ENCODE measurements around the gene CRELD1. TPM values are rescaled to one million over a fixed set of nuclear protein-coding genes. Genes with fewer than 3 reads are reported as not detected.

The CRELD1 gene
- total and polyA plus RNA-seq, 2 of the 13 experiments (the other 11 are each of a cell fraction or from before 2014, with no cell fraction given), result 27.1 to 61.9 TPM

- Histone ChIP-seq H3K27ac (ENCODE audit: extremely low read length, insufficient read depth, low read length) (no peak overlapping the region), H4K20me1 (ENCODE audit: insufficient read depth, low read length) (no peaks in the 10 kb centered on the region), H3K36me3 (replicated peaks in 1 of 2; ENCODE audit: control insufficient read depth in 1 of 2, insufficient read depth in 2 of 2, low read length in 2 of 2) (peaks cover 0 to 3% of the 10 kb centered on the region in 2 experiments; a peak in 2 of 5 replicates), H3K4me3 (replicated peaks in 1 of 3; ENCODE audit: insufficient read depth in 1 of 3, low read depth in 2 of 3, low read length in 3 of 3) (no peak overlapping the region), H3K79me2 (ENCODE audit: insufficient read depth, low read length) (no peaks in the 10 kb centered on the region), H3K4me1 (ENCODE audit: insufficient read depth, low read length) (peaks cover 38% of the 10 kb centered on the region), H3K27me3 (ENCODE audit: control insufficient read depth in 1 of 2, insufficient read depth in 2 of 2, low read length in 2 of 2) (no peaks in the 10 kb centered on the region), H3K9ac (ENCODE audit: insufficient read depth, low read depth, low read length) (no peak overlapping the region), H3K4me2 (ENCODE audit: low read depth, low read length) (no peak overlapping the region), H3K9me3 (ENCODE audit: low read length) (no peaks in the 10 kb centered on the region), H2AFZ (ENCODE audit: low read length) (no peak overlapping the region)
- ChIA-PET CTCF (ENCODE audit: low intra/inter-chr PET ratio, low total read pairs) (no interaction called here), POLR2A (no interaction called here)
- 72% methylated on average over 5 of the region's 5 CpGs for WGBS (ENCODE audit: low lambda C conversion rate)
- TF ChIP-seq NRL (CRISPR knock-in tag; IDR thresholded peaks at IDR 0.05; ENCODE audit: borderline replicate concordance) (no peak), CTCF (CRISPR knock-in tag; IDR thresholded peaks at IDR 0.05) (0 out of 2 replicates have a peak, but pooled peaks have one; percentile 6)
- FAIRE-seq, result no peak
- DNase-seq (ENCODE audit: low spot score), result no peak
- BruUV-seq (replicated peaks), result TSS peak; percentile 33
- no peak for ATAC-seq
- in situ Hi-C loops (cut with HindIII; ENCODE audit: extremely low pct_ligation_motif_present, low pct_unique_long_range_greater_than_20kb), result no loop called here
- intact Hi-C loops (cut with micrococcal nuclease; ENCODE audit: unreplicated experiment), result no loop called here
Observed at GRCh38 chr3:9957214-9957613, 23.6 kb downstream of the CRELD1 start.

- intact Hi-C loops (cut with micrococcal nuclease; ENCODE audit: unreplicated experiment), result no loop called here
- no peak overlapping the region for H3K9ac ChIP-seq (ENCODE audit: insufficient read depth, low read depth, low read length)
- WGBS (ENCODE audit: low lambda C conversion rate), result 96% methylated on average over 6 of the region's 6 CpGs
- no peaks in the 10 kb centered on the region for H3K9me3 ChIP-seq (ENCODE audit: low read length)
- no peak for ATAC-seq
- CTCF ChIA-PET (ENCODE audit: low intra/inter-chr PET ratio, low total read pairs), result no interaction called here
- H3K4me3 ChIP-seq (replicated peaks in 1 of 3; ENCODE audit: insufficient read depth in 1 of 3, low read depth in 2 of 3, low read length in 3 of 3), result no peak overlapping the region
- no peaks in the 10 kb centered on the region for H3K79me2 ChIP-seq (ENCODE audit: insufficient read depth, low read length)
- FAIRE-seq, result no peak
- no peak overlapping the region for H3K4me2 ChIP-seq (ENCODE audit: low read depth, low read length)
- BruUV-seq (replicated peaks), result no TSS peak
- no peak for DNase-seq (ENCODE audit: low spot score)
- no peak overlapping the region for H2AFZ ChIP-seq (ENCODE audit: low read length)
- POLR2A ChIA-PET, result interaction anchor here (2.0 kb wide), 1 partner anchor 19 kb away, joined by 7 read pairs; no protein-coding TSS in a partner anchor
- peaks cover 8 to 36% of the 10 kb centered on the region in 2 experiments for H3K36me3 ChIP-seq (replicated peaks in 1 of 2; ENCODE audit: control insufficient read depth in 1 of 2, insufficient read depth in 2 of 2, low read length in 2 of 2)
- H3K27ac ChIP-seq (ENCODE audit: extremely low read length, insufficient read depth, low read length), result no peak overlapping the region
- in situ Hi-C loops (cut with HindIII; ENCODE audit: extremely low pct_ligation_motif_present, low pct_unique_long_range_greater_than_20kb), result no loop called here
- no peaks in the 10 kb centered on the region for H3K4me1 ChIP-seq (ENCODE audit: insufficient read depth, low read length)
- no peaks in the 10 kb centered on the region for H4K20me1 ChIP-seq (ENCODE audit: insufficient read depth, low read length)
- no peaks in the 10 kb centered on the region for H3K27me3 ChIP-seq (ENCODE audit: control insufficient read depth in 1 of 2, insufficient read depth in 2 of 2, low read length in 2 of 2)
- TF ChIP-seq ZNF275 (CRISPR knock-in tag; IDR thresholded peaks at IDR 0.05; ENCODE audit: borderline replicate concordance), result no peak
- no peak for TF ChIP-seq FOXA3 (CRISPR knock-in tag; IDR thresholded peaks at IDR 0.05)
- no peak for TF ChIP-seq GMEB1 (CRISPR knock-in tag; IDR thresholded peaks at IDR 0.05; ENCODE audit: borderline replicate concordance)
- TF ChIP-seq NR2F6 (IDR thresholded peaks at IDR 0.05), result no peak
- TF ChIP-seq NR2F6 (CRISPR knock-in tag; IDR thresholded peaks at IDR 0.05), result no peak
- TF ChIP-seq TRIM24 (CRISPR knock-in tag; IDR thresholded peaks at IDR 0.05), result no peak
- TF ChIP-seq ZIK1 (CRISPR knock-in tag; IDR thresholded peaks at IDR 0.05; ENCODE audit: borderline replicate concordance, low read depth), result no peak
- no peak for TF ChIP-seq ZNF496 (CRISPR knock-in tag; IDR thresholded peaks at IDR 0.05; ENCODE audit: insufficient replicate concordance)
- no peak for TF ChIP-seq KLF13 (CRISPR knock-in tag; IDR thresholded peaks at IDR 0.05)
- TF ChIP-seq TMF1 (CRISPR knock-in tag; IDR thresholded peaks at IDR 0.05; ENCODE audit: low read depth), result no peak
- TF ChIP-seq SP1 (IDR thresholded peaks at IDR 0.05), result no peak
- no peak for TF ChIP-seq SP1 (CRISPR knock-in tag; IDR thresholded peaks at IDR 0.05)
Observed at GRCh38 chr3:9965200-9965875, 31.7 kb downstream of the CRELD1 start.
